ENCODE results near the gene RYR2.

DNA sequence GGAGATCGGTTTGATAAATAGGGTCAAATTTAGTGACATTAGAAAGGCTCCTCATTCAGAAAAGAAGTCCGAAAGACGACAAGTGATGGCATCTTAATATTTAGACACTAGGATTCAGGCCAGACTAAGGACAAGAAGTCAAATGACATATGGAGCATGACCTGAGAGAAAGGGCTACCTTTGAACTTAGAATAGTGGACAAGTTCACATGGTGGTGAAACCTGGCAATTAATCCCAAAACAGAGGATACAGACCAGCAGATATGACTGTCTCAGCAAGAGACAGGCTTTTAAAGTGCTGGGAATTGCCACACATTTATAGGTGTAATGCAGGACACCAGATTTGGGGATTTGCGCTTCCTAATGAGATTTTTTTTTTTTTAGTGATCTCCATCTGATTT lies 703.6 kb downstream of the RYR2 start:
- TF ChIP-seq CTCF (IDR thresholded peaks at IDR 0.05) (no peak), MAX (IDR thresholded peaks at IDR 0.05) (no peak), CBX8 (IDR thresholded peaks at IDR 0.05) (no peak), MAFK (IDR thresholded peaks at IDR 0.05; ENCODE audit: partially characterized antibody) (no peak), RCOR1 (IDR thresholded peaks at IDR 0.05; ENCODE audit: low read depth, low read length) (no peak), NR3C1 (IDR thresholded peaks at IDR 0.05) (no peak), MYC (IDR thresholded peaks at IDR 0.05; ENCODE audit: borderline replicate concordance, low read length) (no peak), CHD4 (IDR thresholded peaks at IDR 0.05; ENCODE audit: borderline replicate concordance) (no peak), POLR2A (IDR thresholded peaks at IDR 0.05; ENCODE audit: low read length) (no peak), MAZ (IDR thresholded peaks at IDR 0.05; ENCODE audit: borderline replicate concordance, low read depth, low read length) (no peak)
- TF ChIP-seq, protein P1, sequence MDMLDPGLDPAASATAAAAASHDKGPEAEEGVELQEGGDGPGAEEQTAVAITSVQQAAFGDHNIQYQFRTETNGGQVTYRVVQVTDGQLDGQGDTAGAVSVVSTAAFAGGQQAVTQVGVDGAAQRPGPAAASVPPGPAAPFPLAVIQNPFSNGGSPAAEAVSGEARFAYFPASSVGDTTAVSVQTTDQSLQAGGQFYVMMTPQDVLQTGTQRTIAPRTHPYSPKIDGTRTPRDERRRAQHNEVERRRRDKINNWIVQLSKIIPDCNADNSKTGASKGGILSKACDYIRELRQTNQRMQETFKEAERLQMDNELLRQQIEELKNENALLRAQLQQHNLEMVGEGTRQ (IDR thresholded peaks at IDR 0.05) = no peak
- TF ChIP-seq, protein P2, sequence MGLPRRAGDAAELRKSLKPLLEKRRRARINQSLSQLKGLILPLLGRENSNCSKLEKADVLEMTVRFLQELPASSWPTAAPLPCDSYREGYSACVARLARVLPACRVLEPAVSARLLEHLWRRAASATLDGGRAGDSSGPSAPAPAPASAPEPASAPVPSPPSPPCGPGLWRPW (IDR thresholded peaks at IDR 0.05) = no peak

Data from A549 (cell line).